Liver (tissue), 3 donors: Measurements from ENCODE around the gene NMU.

Source experiments
- EGR1 ChIP-seq, 2 donors: IDR thresholded peaks; 2 replicates each; pipeline ENCODE4 v1.6.1; 2016 to 2018; ENCODE audit warnings: antibody characterized with exemption in 2 of 2, low read depth in 2 of 2
- GABPA ChIP-seq, 2 donors: IDR thresholded peaks in 1 of 2; conservative IDR thresholded peaks in 1 of 2; 2 replicates each; pipeline ENCODE4 v1.6.1; 2016; ENCODE audit warnings: antibody characterized with exemption in 2 of 2, mild to moderate bottlenecking in 1 of 2, moderate library complexity in 1 of 2
- HNF4A ChIP-seq, 2 donors: conservative IDR thresholded peaks; 2 replicates each; pipeline ENCODE4 v1.6.1; 2016; ENCODE audit warnings: antibody characterized with exemption in 2 of 2, mild to moderate bottlenecking in 2 of 2
- RAD21 ChIP-seq, 2 donors: IDR thresholded peaks; 2 replicates each; pipeline ENCODE4 v1.6.1; 2016; ENCODE audit warnings: antibody characterized with exemption in 2 of 2, mild to moderate bottlenecking in 2 of 2
- SP1 ChIP-seq: IDR thresholded peaks from 2 replicates; pipeline ENCODE4 v1.6.1; 2018; ENCODE audit warnings: antibody characterized with exemption, mild to moderate bottlenecking
- TAF1 ChIP-seq: conservative IDR thresholded peaks from 2 replicates; pipeline ENCODE4 v1.6.1; 2016; ENCODE audit warnings: antibody characterized with exemption, mild to moderate bottlenecking
- TF ChIP-seq, protein P1 (sequence below): fragments of 150-350 bp; IDR thresholded peaks from 2 replicates; pipeline ENCODE4 v1.5.1; 2017; ENCODE audit warnings: improper control_type of control experiment, low read depth, low read length; ENCODE audit not compliant: missing input control
- TF ChIP-seq, protein P2 (sequence below): IDR thresholded peaks from 2 replicates; pipeline ENCODE4 v1.6.1; 2016; ENCODE audit warnings: antibody characterized with exemption, mild to moderate bottlenecking
- donor health status: healthy.
- donor health status: healthy.

DNA sequence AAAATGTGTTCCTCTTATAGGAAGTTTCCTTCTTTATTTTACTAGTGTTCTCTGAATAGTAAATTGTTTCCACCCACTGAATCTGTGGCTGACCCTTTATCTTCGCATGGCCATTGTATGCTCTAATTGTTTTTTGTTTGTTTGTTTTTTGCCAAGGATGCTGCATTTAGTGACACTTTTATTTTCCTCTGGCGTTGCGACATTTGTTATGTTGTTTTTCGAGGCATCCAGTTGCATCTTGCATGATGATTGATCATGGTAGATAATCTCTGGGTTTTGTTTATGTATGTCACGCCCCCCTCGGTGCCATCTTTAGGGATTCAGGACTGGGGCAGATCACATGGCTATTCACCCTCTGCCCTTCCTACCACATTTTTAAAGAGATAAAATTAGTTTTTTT, 2.2 kb downstream of the NMU start:
- TF ChIP-seq, protein P1, sequence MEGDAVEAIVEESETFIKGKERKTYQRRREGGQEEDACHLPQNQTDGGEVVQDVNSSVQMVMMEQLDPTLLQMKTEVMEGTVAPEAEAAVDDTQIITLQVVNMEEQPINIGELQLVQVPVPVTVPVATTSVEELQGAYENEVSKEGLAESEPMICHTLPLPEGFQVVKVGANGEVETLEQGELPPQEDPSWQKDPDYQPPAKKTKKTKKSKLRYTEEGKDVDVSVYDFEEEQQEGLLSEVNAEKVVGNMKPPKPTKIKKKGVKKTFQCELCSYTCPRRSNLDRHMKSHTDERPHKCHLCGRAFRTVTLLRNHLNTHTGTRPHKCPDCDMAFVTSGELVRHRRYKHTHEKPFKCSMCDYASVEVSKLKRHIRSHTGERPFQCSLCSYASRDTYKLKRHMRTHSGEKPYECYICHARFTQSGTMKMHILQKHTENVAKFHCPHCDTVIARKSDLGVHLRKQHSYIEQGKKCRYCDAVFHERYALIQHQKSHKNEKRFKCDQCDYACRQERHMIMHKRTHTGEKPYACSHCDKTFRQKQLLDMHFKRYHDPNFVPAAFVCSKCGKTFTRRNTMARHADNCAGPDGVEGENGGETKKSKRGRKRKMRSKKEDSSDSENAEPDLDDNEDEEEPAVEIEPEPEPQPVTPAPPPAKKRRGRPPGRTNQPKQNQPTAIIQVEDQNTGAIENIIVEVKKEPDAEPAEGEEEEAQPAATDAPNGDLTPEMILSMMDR: no peak
- TF ChIP-seq TAF1: no peak
- TF ChIP-seq RAD21 (IDR thresholded peaks at IDR 0.05): no peak
- TF ChIP-seq EGR1 (IDR thresholded peaks at IDR 0.05; ENCODE audit: low read depth in 2 of 2): no peak
- TF ChIP-seq, protein P2, sequence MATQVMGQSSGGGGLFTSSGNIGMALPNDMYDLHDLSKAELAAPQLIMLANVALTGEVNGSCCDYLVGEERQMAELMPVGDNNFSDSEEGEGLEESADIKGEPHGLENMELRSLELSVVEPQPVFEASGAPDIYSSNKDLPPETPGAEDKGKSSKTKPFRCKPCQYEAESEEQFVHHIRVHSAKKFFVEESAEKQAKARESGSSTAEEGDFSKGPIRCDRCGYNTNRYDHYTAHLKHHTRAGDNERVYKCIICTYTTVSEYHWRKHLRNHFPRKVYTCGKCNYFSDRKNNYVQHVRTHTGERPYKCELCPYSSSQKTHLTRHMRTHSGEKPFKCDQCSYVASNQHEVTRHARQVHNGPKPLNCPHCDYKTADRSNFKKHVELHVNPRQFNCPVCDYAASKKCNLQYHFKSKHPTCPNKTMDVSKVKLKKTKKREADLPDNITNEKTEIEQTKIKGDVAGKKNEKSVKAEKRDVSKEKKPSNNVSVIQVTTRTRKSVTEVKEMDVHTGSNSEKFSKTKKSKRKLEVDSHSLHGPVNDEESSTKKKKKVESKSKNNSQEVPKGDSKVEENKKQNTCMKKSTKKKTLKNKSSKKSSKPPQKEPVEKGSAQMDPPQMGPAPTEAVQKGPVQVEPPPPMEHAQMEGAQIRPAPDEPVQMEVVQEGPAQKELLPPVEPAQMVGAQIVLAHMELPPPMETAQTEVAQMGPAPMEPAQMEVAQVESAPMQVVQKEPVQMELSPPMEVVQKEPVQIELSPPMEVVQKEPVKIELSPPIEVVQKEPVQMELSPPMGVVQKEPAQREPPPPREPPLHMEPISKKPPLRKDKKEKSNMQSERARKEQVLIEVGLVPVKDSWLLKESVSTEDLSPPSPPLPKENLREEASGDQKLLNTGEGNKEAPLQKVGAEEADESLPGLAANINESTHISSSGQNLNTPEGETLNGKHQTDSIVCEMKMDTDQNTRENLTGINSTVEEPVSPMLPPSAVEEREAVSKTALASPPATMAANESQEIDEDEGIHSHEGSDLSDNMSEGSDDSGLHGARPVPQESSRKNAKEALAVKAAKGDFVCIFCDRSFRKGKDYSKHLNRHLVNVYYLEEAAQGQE: no peak
- TF ChIP-seq HNF4A (conservative IDR thresholded peaks at IDR 0.05): no peak
- TF ChIP-seq GABPA (IDR thresholded peaks at IDR 0.05 in 1 of 2, conservative IDR thresholded peaks at IDR 0.05 in 1 of 2): no peak
- no peak for TF ChIP-seq SP1
